ENCODE measurements around the gene GLRA1.
"Not testable (repeated sequence)": the region's sequence is repeated elsewhere in the genome, so short reads cannot be mapped to it uniquely, and the experiment has no call there.

GLRA1 gene

DNA sequence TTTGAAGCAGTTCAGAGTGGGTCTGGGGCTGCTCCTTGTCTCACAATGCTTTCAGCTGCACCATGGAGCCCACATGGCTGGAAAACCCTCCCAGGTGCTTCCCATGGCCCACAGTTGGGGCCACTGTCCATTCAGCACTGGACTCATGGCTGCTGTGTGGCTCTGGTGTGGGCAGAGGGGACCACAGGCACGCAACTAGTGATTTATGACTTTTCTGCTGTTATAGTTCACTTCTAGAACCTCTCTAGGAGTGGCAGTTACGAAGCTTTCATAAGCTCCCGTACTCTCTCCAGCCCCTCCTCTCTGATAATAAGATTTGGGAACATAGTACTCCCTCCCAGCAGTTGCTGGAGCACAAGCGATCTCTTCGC, 29.0 kb downstream of the GLRA1 start:
- no peaks in the 10 kb centered on the region for H3K9me3 Mint-ChIP-seq
- H3K36me3 Mint-ChIP-seq (ENCODE audit: insufficient read depth), result peaks cover 2% of the 10 kb centered on the region
- no peaks in the 10 kb centered on the region for H3K4me1 Mint-ChIP-seq
- no peak overlapping the region for H3K4me3 Mint-ChIP-seq
- H3K27ac Mint-ChIP-seq (ENCODE audit: low read depth), result no peak overlapping the region
- DNase-seq (ENCODE audit: low spot score in 2 of 2) (no peak), ATAC-seq (replicated peaks; ENCODE audit: extremely low read depth, poor library complexity, severe bottlenecking) (no peak)
- H3K27me3 Mint-ChIP-seq, result peaks cover 30% of the 10 kb centered on the region

- not testable (repeated sequence) for ATAC-seq (replicated peaks; ENCODE audit: extremely low read depth, poor library complexity, severe bottlenecking); H3K4me1 Mint-ChIP-seq; H3K27me3 Mint-ChIP-seq; H3K4me3 Mint-ChIP-seq; H3K36me3 Mint-ChIP-seq (ENCODE audit: insufficient read depth); H3K27ac Mint-ChIP-seq (ENCODE audit: low read depth); DNase-seq (ENCODE audit: low spot score in 2 of 2); H3K9me3 Mint-ChIP-seq
Measured at GRCh38 chr5:151893485-151893884, 31.2 kb downstream of the GLRA1 start.

- Mint-ChIP-seq H3K27ac (ENCODE audit: low read depth) (no peak overlapping the region), H3K4me1 (no peaks in the 10 kb centered on the region), H3K36me3 (ENCODE audit: insufficient read depth) (no peaks in the 10 kb centered on the region), H3K4me3 (no peak overlapping the region), H3K9me3 (no peaks in the 10 kb centered on the region), H3K27me3 (no peaks in the 10 kb centered on the region)
- DNase-seq (ENCODE audit: low spot score in 2 of 2) (no peak), ATAC-seq (replicated peaks; ENCODE audit: extremely low read depth, poor library complexity, severe bottlenecking) (no peak)
Measured at GRCh38 chr5:151892393-151892792, 32.3 kb downstream of the GLRA1 start.

GRCh38 chr5:151890299-151890698, 34.4 kb downstream of the GLRA1 start:
- Mint-ChIP-seq H3K27ac (ENCODE audit: low read depth) (no peak overlapping the region), H3K9me3 (no peaks in the 10 kb centered on the region), H3K4me3 (no peak overlapping the region), H3K36me3 (ENCODE audit: insufficient read depth) (no peaks in the 10 kb centered on the region), H3K4me1 (no peaks in the 10 kb centered on the region), H3K27me3 (peaks cover 6% of the 10 kb centered on the region)
- DNase-seq (ENCODE audit: low spot score in 2 of 2) (no peak), ATAC-seq (replicated peaks; ENCODE audit: extremely low read depth, poor library complexity, severe bottlenecking) (no peak)

GRCh38 chr5:151889614-151890013, 35.0 kb downstream of the GLRA1 start:
- no peak for DNase-seq (ENCODE audit: low spot score in 2 of 2)
- no peaks in the 10 kb centered on the region for H3K36me3 Mint-ChIP-seq (ENCODE audit: insufficient read depth)

DNA sequence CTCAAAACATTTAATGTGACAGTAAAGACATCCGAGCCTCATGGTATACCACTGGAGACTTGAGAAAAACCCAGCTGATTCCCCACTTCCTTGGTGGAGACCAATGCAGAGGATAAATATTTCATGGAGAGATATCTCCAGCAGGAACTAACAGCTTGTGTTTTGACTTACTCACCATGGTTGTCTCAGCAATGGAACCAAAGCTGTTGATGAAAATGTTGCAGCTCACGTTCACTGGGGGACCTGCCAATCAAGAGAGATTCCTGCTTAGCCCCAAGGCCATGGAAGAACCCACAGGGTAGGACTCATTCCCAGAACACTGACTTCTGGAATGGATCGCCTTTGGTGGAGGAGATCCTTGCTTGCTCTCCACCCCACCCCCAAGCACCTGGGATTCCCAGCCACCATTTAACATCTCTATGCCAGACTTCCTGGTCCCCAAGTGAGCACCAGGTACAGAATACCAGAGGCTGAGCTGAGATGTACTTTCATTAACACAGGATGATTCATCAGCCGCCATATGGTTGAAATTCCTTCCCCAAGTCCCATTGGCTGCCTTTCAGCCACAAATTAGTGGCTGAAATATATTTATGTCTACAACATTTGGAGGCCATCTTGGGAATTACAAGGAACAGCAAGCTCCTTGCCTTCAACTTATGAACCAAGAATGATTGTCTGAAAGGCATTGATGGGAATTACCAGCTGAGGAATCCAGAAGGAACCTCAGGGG, 37.9 kb downstream of the GLRA1 start:
- no peaks in the 10 kb centered on the region for H3K4me1 Mint-ChIP-seq
- peaks cover 21% of the 10 kb centered on the region for H3K27me3 Mint-ChIP-seq
- no peaks in the 10 kb centered on the region for H3K9me3 Mint-ChIP-seq
- no peak for ATAC-seq (replicated peaks; ENCODE audit: extremely low read depth, poor library complexity, severe bottlenecking)
- DNase-seq (ENCODE audit: low spot score in 2 of 2), result no peak
- H3K36me3 Mint-ChIP-seq (ENCODE audit: insufficient read depth), result no peaks in the 10 kb centered on the region
- no peak overlapping the region for H3K4me3 Mint-ChIP-seq
- no peak overlapping the region for H3K27ac Mint-ChIP-seq (ENCODE audit: low read depth)

More at GRCh38 chr5:151889614-151890013, 35.0 kb downstream of the GLRA1 start:
- Mint-ChIP-seq H3K9me3 (no peaks in the 10 kb centered on the region), H3K4me3 (no peak overlapping the region), H3K27ac (ENCODE audit: low read depth) (no peak overlapping the region), H3K27me3 (peaks cover 10% of the 10 kb centered on the region), H3K4me1 (no peaks in the 10 kb centered on the region)
- ATAC-seq (replicated peaks; ENCODE audit: extremely low read depth, poor library complexity, severe bottlenecking), result no peak

- no peaks in the 10 kb centered on the region for H3K9me3 Mint-ChIP-seq
- no peaks in the 10 kb centered on the region for H3K4me1 Mint-ChIP-seq
- no peak for DNase-seq (ENCODE audit: low spot score in 2 of 2)
- no peaks in the 10 kb centered on the region for H3K36me3 Mint-ChIP-seq (ENCODE audit: insufficient read depth)
- no peak for ATAC-seq (replicated peaks; ENCODE audit: extremely low read depth, poor library complexity, severe bottlenecking)
- H3K27me3 Mint-ChIP-seq, result peaks cover 21% of the 10 kb centered on the region
- H3K27ac Mint-ChIP-seq (ENCODE audit: low read depth), result no peak overlapping the region
- H3K4me3 Mint-ChIP-seq, result no peak overlapping the region
Measured at GRCh38 chr5:151885138-151885908, 39.3 kb downstream of the GLRA1 start.

GRCh38 chr5:151881621-151882225, 42.9 kb downstream of the GLRA1 start:
- DNase-seq (ENCODE audit: low spot score in 2 of 2) (no peak), ATAC-seq (replicated peaks; ENCODE audit: extremely low read depth, poor library complexity, severe bottlenecking) (no peak)
- Mint-ChIP-seq H3K4me1 (no peaks in the 10 kb centered on the region), H3K27ac (ENCODE audit: low read depth) (no peak overlapping the region), H3K9me3 (peaks cover 12% of the 10 kb centered on the region), H3K4me3 (no peak overlapping the region), H3K36me3 (ENCODE audit: insufficient read depth) (no peaks in the 10 kb centered on the region), H3K27me3 (peaks cover 21% of the 10 kb centered on the region)

DNA sequence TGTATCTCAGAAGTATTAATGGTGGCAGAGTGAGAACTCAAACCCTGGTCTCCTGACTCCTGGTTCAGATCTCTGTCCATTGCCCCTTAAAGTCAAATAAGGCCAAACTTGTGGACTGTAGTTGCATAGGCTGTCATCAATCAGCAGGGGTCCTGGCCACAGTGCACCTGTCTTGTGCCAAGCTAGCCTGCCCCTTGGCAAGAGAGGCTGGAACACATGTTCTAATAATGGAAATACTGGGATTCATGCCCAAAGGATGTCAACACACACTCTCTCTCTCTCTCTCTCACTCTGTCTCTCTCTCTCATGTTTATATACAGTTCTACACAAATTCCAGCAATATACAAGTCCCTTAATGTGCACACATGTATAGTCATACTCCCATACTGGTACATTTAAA, 44.3 kb downstream of the GLRA1 start:
- H3K36me3 Mint-ChIP-seq (ENCODE audit: insufficient read depth), result no peaks in the 10 kb centered on the region
- H3K9me3 Mint-ChIP-seq, result peaks cover 12% of the 10 kb centered on the region
- no peak overlapping the region for H3K4me3 Mint-ChIP-seq
- H3K27ac Mint-ChIP-seq (ENCODE audit: low read depth), result no peak overlapping the region
- no peaks in the 10 kb centered on the region for H3K4me1 Mint-ChIP-seq
- ATAC-seq (replicated peaks; ENCODE audit: extremely low read depth, poor library complexity, severe bottlenecking) (no peak), DNase-seq (ENCODE audit: low spot score in 2 of 2) (no peak)
- peaks cover 15% of the 10 kb centered on the region for H3K27me3 Mint-ChIP-seq

GRCh38 chr5:151873701-151874100, 51.0 kb downstream of the GLRA1 start:
- no peak overlapping the region for H3K27ac Mint-ChIP-seq (ENCODE audit: low read depth)
- DNase-seq (ENCODE audit: low spot score in 2 of 2), result no peak
- H3K4me1 Mint-ChIP-seq, result no peaks in the 10 kb centered on the region
- no peaks in the 10 kb centered on the region for H3K27me3 Mint-ChIP-seq
- peaks cover 12% of the 10 kb centered on the region for H3K9me3 Mint-ChIP-seq
- H3K36me3 Mint-ChIP-seq (ENCODE audit: insufficient read depth), result no peaks in the 10 kb centered on the region
- H3K4me3 Mint-ChIP-seq, result no peak overlapping the region
- ATAC-seq (replicated peaks; ENCODE audit: extremely low read depth, poor library complexity, severe bottlenecking), result no peak

DNA sequence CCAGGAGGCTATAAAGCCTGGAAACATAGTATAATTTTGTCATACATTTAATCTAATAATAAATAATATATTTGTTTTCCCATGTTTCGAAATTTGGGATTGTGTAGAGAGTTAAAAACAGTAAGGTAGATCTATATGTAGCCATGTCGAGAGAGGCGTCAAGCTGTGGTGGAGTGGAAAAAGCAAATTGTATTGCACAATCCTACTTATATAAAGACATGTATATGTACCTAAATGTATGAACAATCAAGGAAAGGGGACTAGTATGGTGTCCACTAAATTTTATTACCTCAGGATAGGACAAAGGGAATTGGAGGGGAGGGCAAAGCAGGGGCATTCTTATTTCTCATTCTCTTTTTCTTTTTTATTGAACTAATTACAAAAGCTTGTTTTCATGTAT, 52.0 kb downstream of the GLRA1 start:
- ATAC-seq (replicated peaks; ENCODE audit: extremely low read depth, poor library complexity, severe bottlenecking) (no peak), DNase-seq (ENCODE audit: low spot score in 2 of 2) (no peak)
- Mint-ChIP-seq H3K36me3 (ENCODE audit: insufficient read depth) (no peaks in the 10 kb centered on the region), H3K4me1 (no peaks in the 10 kb centered on the region), H3K4me3 (no peak overlapping the region), H3K27me3 (no peaks in the 10 kb centered on the region), H3K9me3 (peaks cover 8% of the 10 kb centered on the region), H3K27ac (ENCODE audit: low read depth) (no peak overlapping the region)

DNA sequence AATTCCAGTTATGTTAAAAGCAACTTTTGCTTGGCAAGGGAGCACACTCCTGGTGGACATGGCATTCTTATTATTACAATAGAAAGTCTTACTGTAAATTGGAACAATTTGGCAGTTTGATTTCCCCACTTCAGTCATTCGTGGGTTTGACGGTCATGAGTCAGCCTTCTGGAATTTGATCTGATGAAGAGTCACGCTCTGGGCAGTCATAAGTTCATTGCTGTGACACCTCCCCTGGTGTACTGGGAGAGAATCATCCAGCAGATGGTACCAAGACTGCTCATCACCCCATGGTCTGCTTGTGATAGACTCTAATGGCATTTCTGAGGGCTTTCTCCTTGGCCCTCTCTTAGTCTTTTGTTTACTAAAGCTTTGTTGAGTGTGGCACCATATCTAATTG, 53.8 kb downstream of the GLRA1 start:
- ATAC-seq (replicated peaks; ENCODE audit: extremely low read depth, poor library complexity, severe bottlenecking) (no peak), DNase-seq (ENCODE audit: low spot score in 2 of 2) (no peak)
- no peaks in the 10 kb centered on the region for H3K27me3 Mint-ChIP-seq
- H3K9me3 Mint-ChIP-seq, result no peaks in the 10 kb centered on the region
- no peak overlapping the region for H3K4me3 Mint-ChIP-seq
- no peak overlapping the region for H3K27ac Mint-ChIP-seq (ENCODE audit: low read depth)
- no peaks in the 10 kb centered on the region for H3K4me1 Mint-ChIP-seq
- H3K36me3 Mint-ChIP-seq (ENCODE audit: insufficient read depth), result no peaks in the 10 kb centered on the region

DNA sequence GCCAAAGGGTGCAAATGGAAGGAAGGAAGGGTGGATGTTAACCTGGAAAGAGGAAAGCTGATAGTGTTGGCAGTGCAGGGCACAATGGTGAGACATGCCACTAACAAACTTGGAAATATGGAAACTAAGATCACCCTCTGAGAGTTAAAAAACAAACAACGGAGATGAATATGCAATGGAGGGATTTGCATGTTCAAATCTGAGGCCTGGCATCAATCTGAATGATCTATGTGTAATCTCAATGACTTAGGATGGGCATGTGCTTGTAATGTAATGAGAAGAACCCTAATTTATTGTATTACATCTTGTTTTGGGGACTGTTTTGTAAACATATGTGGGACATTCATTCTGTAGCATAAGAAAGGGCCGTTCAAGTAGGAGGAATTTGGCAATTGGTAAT, 54.4 kb downstream of the GLRA1 start:
- no peaks in the 10 kb centered on the region for H3K36me3 Mint-ChIP-seq (ENCODE audit: insufficient read depth)
- no peak for ATAC-seq (replicated peaks; ENCODE audit: extremely low read depth, poor library complexity, severe bottlenecking)
- no peak for DNase-seq (ENCODE audit: low spot score in 2 of 2)
- H3K4me1 Mint-ChIP-seq, result no peaks in the 10 kb centered on the region
- H3K9me3 Mint-ChIP-seq, result no peaks in the 10 kb centered on the region
- no peaks in the 10 kb centered on the region for H3K27me3 Mint-ChIP-seq
- no peak overlapping the region for H3K27ac Mint-ChIP-seq (ENCODE audit: low read depth)
- H3K4me3 Mint-ChIP-seq, result no peak overlapping the region

Data from central memory CD8-positive, alpha-beta T cell (primary cell).